Measurements from ENCODE around the gene TNK1.

- TF ChIP-seq GATA2 (IDR thresholded peaks at IDR 0.05; ENCODE audit: low read depth, low read length) (no peak), GATA3 (IDR thresholded peaks at IDR 0.05; ENCODE audit: low read depth, low read length) (no peak)
Measured at GRCh38 chr17:7428557-7428956, 47.7 kb downstream of the TNK1 start, which contains the start of gene SPEM3.

All from SH-SY5Y (cell line).